ENCODE data around the gene SLC25A24.

Gene SLC25A24

GRCh38 chr1:108089477-108089876 lies 110.7 kb downstream of the SLC25A24 start:
- no peak overlapping the region for H2BK120ac ChIP-seq (ENCODE audit: low read depth, low read length)
- H3K4me1 ChIP-seq (ENCODE audit: control insufficient read depth in 2 of 2, insufficient read depth in 1 of 2, low read depth in 1 of 2, low read length in 2 of 2) = peaks cover 0 to 2% of the 10 kb centered on the region in 2 donors
- no peak overlapping the region for H3K9ac ChIP-seq (ENCODE audit: low read depth, low read length, poor library complexity)
- H2BK5ac ChIP-seq (ENCODE audit: low read length) = no peak overlapping the region
- H3K4ac ChIP-seq (ENCODE audit: low read length) = no peak overlapping the region
- no peaks in the 10 kb centered on the region for H3K36me3 ChIP-seq (replicated peaks in 1 of 2; ENCODE audit: control insufficient read depth in 2 of 2, insufficient read depth in 2 of 2, low read length in 2 of 2)
- H3K4me3 ChIP-seq (ENCODE audit: low read length in 2 of 2) = no peak overlapping the region
- no peaks in the 10 kb centered on the region for H3K79me1 ChIP-seq (ENCODE audit: low read depth, low read length)
- H3K9me3 ChIP-seq (replicated peaks in 1 of 2; ENCODE audit: control insufficient read depth in 2 of 2, insufficient read depth in 1 of 2, low read depth in 1 of 2, low read length in 2 of 2) = no peaks in the 10 kb centered on the region
- H4K8ac ChIP-seq (ENCODE audit: low read depth, low read length) = no peak overlapping the region
- no peak overlapping the region for H2AFZ ChIP-seq (ENCODE audit: low read length)
- no peak overlapping the region for H3K4me2 ChIP-seq (ENCODE audit: insufficient read depth, low read length, poor library complexity, severe bottlenecking)
- no CpG with 5 or more reads among the region's 1 CpG for WGBS, 2 donors (ENCODE audit: extremely low coverage in 2 of 2, insufficient read length in 2 of 2, insufficient replicate concordance in 1 of 2)
- no peak overlapping the region for H2BK15ac ChIP-seq (ENCODE audit: low read length)
- no peak for DNase-seq (ENCODE audit: low spot score)
- H2BK12ac ChIP-seq (ENCODE audit: low read length) = no peak overlapping the region
- no peak overlapping the region for H3K14ac ChIP-seq (ENCODE audit: low read length)
- no peak overlapping the region for H3K23ac ChIP-seq (ENCODE audit: low read depth, low read length, poor library complexity)
- no peak overlapping the region for H3K27ac ChIP-seq (replicated peaks; ENCODE audit: low read length)
- H4K91ac ChIP-seq (ENCODE audit: low read depth, low read length, poor library complexity) = no peak overlapping the region
- H3K18ac ChIP-seq (ENCODE audit: low read length) = no peak overlapping the region
- H2AK5ac ChIP-seq (ENCODE audit: low read depth, low read length) = no peak overlapping the region
- H3K27me3 ChIP-seq (ENCODE audit: control insufficient read depth in 3 of 3, insufficient read depth in 3 of 3, low read depth in 1 of 3, low read length in 3 of 3) = peaks cover 0 to 7% (median 2%) of the 10 kb centered on the region in 3 experiments

GRCh38 chr1:108085628-108086027 lies 114.5 kb downstream of the SLC25A24 start:
- no peak overlapping the region for H3K14ac ChIP-seq (ENCODE audit: low read length)
- H2BK12ac ChIP-seq (ENCODE audit: low read length) = no peak overlapping the region
- no peak overlapping the region for H2BK15ac ChIP-seq (ENCODE audit: low read length)
- no peak overlapping the region for H3K18ac ChIP-seq (ENCODE audit: low read length)
- no peaks in the 10 kb centered on the region for H3K36me3 ChIP-seq (replicated peaks in 1 of 2; ENCODE audit: control insufficient read depth in 2 of 2, insufficient read depth in 2 of 2, low read length in 2 of 2)
- H3K9ac ChIP-seq (ENCODE audit: low read depth, low read length, poor library complexity) = no peak overlapping the region
- H2AFZ ChIP-seq (ENCODE audit: low read length) = no peak overlapping the region
- H4K8ac ChIP-seq (ENCODE audit: low read depth, low read length) = no peak overlapping the region
- peaks cover 0 to 17% of the 10 kb centered on the region in 2 donors for H3K4me1 ChIP-seq (ENCODE audit: control insufficient read depth in 2 of 2, insufficient read depth in 1 of 2, low read depth in 1 of 2, low read length in 2 of 2)
- H3K4me2 ChIP-seq (ENCODE audit: insufficient read depth, low read length, poor library complexity, severe bottlenecking) = no peak overlapping the region
- H3K4me3 ChIP-seq (ENCODE audit: low read length in 2 of 2) = no peak overlapping the region
- no peak overlapping the region for H2BK5ac ChIP-seq (ENCODE audit: low read length)
- no CpG with 5 or more reads among the region's 1 CpG for WGBS, 2 donors (ENCODE audit: extremely low coverage in 2 of 2, insufficient read length in 2 of 2, insufficient replicate concordance in 1 of 2)
- no peak overlapping the region for H3K4ac ChIP-seq (ENCODE audit: low read length)
- H2BK120ac ChIP-seq (ENCODE audit: low read depth, low read length) = no peak overlapping the region
- no peak overlapping the region for H2AK5ac ChIP-seq (ENCODE audit: low read depth, low read length)
- no peaks in the 10 kb centered on the region for H3K9me3 ChIP-seq (replicated peaks in 1 of 2; ENCODE audit: control insufficient read depth in 2 of 2, insufficient read depth in 1 of 2, low read depth in 1 of 2, low read length in 2 of 2)
- DNase-seq (ENCODE audit: low spot score) = no peak
- H3K27me3 ChIP-seq (ENCODE audit: control insufficient read depth in 3 of 3, insufficient read depth in 3 of 3, low read depth in 1 of 3, low read length in 3 of 3) = peaks cover 0 to 2% (median 2%) of the 10 kb centered on the region in 3 experiments
- no peak overlapping the region for H4K91ac ChIP-seq (ENCODE audit: low read depth, low read length, poor library complexity)
- peaks cover 2% of the 10 kb centered on the region for H3K79me1 ChIP-seq (ENCODE audit: low read depth, low read length)
- no peak overlapping the region for H3K23ac ChIP-seq (ENCODE audit: low read depth, low read length, poor library complexity)
- no peak overlapping the region for H3K27ac ChIP-seq (replicated peaks; ENCODE audit: low read length)

- Histone ChIP-seq H4K91ac (ENCODE audit: low read depth, low read length, poor library complexity) (no peak overlapping the region), H2BK120ac (ENCODE audit: low read depth, low read length) (no peak overlapping the region)
Measured at GRCh38 chr1:108084866-108085477, 115.2 kb downstream of the SLC25A24 start.

More at GRCh38 chr1:108084866-108085477, 115.2 kb downstream of the SLC25A24 start:
- Histone ChIP-seq H2BK15ac (ENCODE audit: low read length) (no peak overlapping the region), H2AK5ac (ENCODE audit: low read depth, low read length) (no peak overlapping the region), H4K8ac (ENCODE audit: low read depth, low read length) (no peak overlapping the region), H3K4ac (ENCODE audit: low read length) (no peak overlapping the region), H3K4me1 (ENCODE audit: control insufficient read depth in 2 of 2, insufficient read depth in 1 of 2, low read depth in 1 of 2, low read length in 2 of 2) (peaks cover 0 to 17% of the 10 kb centered on the region in 2 donors), H3K14ac (ENCODE audit: low read length) (no peak overlapping the region), H3K27ac (replicated peaks; ENCODE audit: low read length) (no peak overlapping the region), H2BK5ac (ENCODE audit: low read length) (no peak overlapping the region), H3K9me3 (replicated peaks in 1 of 2; ENCODE audit: control insufficient read depth in 2 of 2, insufficient read depth in 1 of 2, low read depth in 1 of 2, low read length in 2 of 2) (no peaks in the 10 kb centered on the region), H2BK12ac (ENCODE audit: low read length) (no peak overlapping the region), H3K4me2 (ENCODE audit: insufficient read depth, low read length, poor library complexity, severe bottlenecking) (no peak overlapping the region), H3K23ac (ENCODE audit: low read depth, low read length, poor library complexity) (no peak overlapping the region), H3K9ac (ENCODE audit: low read depth, low read length, poor library complexity) (no peak overlapping the region), H3K18ac (ENCODE audit: low read length) (no peak overlapping the region), H3K27me3 (ENCODE audit: control insufficient read depth in 3 of 3, insufficient read depth in 3 of 3, low read depth in 1 of 3, low read length in 3 of 3) (peaks cover 0 to 2% (median 2%) of the 10 kb centered on the region in 3 experiments), H2AFZ (ENCODE audit: low read length) (no peak overlapping the region), H3K79me1 (ENCODE audit: low read depth, low read length) (peaks cover 2% of the 10 kb centered on the region), H3K36me3 (replicated peaks in 1 of 2; ENCODE audit: control insufficient read depth in 2 of 2, insufficient read depth in 2 of 2, low read length in 2 of 2) (no peaks in the 10 kb centered on the region), H3K4me3 (ENCODE audit: low read length in 2 of 2) (no peak overlapping the region)
- no CpG with 5 or more reads among the region's 6 CpGs for WGBS, 2 donors (ENCODE audit: extremely low coverage in 2 of 2, insufficient read length in 2 of 2, insufficient replicate concordance in 1 of 2)
- DNase-seq (ENCODE audit: low spot score) = no peak
